HepG2 (cell line): ENCODE results near the gene ESRP2. TPM values are rescaled to one million over a fixed set of nuclear protein-coding genes. Genes with fewer than 3 reads are reported as not detected.
A peak's percentile ranks its signal among the peaks of the same experiment; 100 is the strongest.

Experiments used
- HDAC2 ChIP-seq: sonication (generic); formaldehyde crosslinking; IDR thresholded peaks from 2 replicates; pipeline ENCODE4 v1.4.0; 2020; ENCODE audit warnings: missing genetic modification reagents
- KLF9 ChIP-seq: IDR thresholded peaks from 2 replicates; pipeline ENCODE4 v1.6.1; 2016; ENCODE audit warnings: low read depth
- MAF1 ChIP-seq: sonication (generic); formaldehyde crosslinking; IDR thresholded peaks from 2 replicates; pipeline ENCODE4 v1.5.0; 2020; ENCODE audit warnings: missing genetic modification reagents, borderline replicate concordance
- MYC ChIP-seq: sonication (generic); formaldehyde crosslinking; IDR thresholded peaks from 2 replicates; pipeline ENCODE4 v1.9.0; 2021; ENCODE audit warnings: missing genetic modification reagents, borderline replicate concordance
- PAX8 ChIP-seq: sonication (generic); formaldehyde crosslinking; IDR thresholded peaks from 2 replicates; pipeline ENCODE4 v1.8.0; 2022; ENCODE audit warnings: mild to moderate bottlenecking, missing genetic modification reagents, borderline replicate concordance
- PPARG ChIP-seq: conservative IDR thresholded peaks from 2 replicates; pipeline ENCODE4 v1.6.1; 2016; ENCODE audit warnings: missing biosample characterization, missing genetic modification reagents
- SP5 ChIP-seq: IDR thresholded peaks from 2 replicates; pipeline ENCODE4 v1.6.1; 2016; ENCODE audit warnings: low read depth, borderline replicate concordance
- TBX2 ChIP-seq: sonication (generic); formaldehyde crosslinking; IDR thresholded peaks from 2 replicates; pipeline ENCODE4 v1.5.0; 2020; ENCODE audit warnings: missing genetic modification reagents, mild to moderate bottlenecking, borderline replicate concordance
- ZFY ChIP-seq: sonication (generic); formaldehyde crosslinking; IDR thresholded peaks from 2 replicates; pipeline ENCODE4 v1.4.0; 2020; ENCODE audit warnings: missing genetic modification reagents
- ZNF557 ChIP-seq: sonication (generic); formaldehyde crosslinking; IDR thresholded peaks from 2 replicates; pipeline ENCODE4 v1.4.0; 2020; ENCODE audit warnings: missing genetic modification reagents
- ZSCAN31 ChIP-seq: sonication (generic); formaldehyde crosslinking; IDR thresholded peaks from 2 replicates; pipeline ENCODE4 v1.5.0; 2020; ENCODE audit warnings: low read depth, mild to moderate bottlenecking, missing genetic modification reagents
- polyA plus RNA-seq, 8 experiments: library from polyadenylated mRNA; depleted of rRNA in 3 of 8; stranded (reverse) in 7 of 8; unstranded in 1 of 8; fragments of >200 nt; fragmentation: Illumina TruSeq in 4 of 8; extraction: Trizol in 4 of 8; gene quantifications; 2 replicates each; pipeline versions ENCODE4 v1.2.1 to v1.2.3, GENCODE V29; 2011 to 2016; ENCODE audit warnings: low read depth in 4 of 8, missing spikeins in 1 of 8, mixed read lengths in 1 of 8; ENCODE audit not compliant: insufficient read depth in 1 of 8
- total RNA-seq, 5 experiments: library from RNA; depleted of rRNA; stranded (reverse); fragments of >200 nt; fragmentation: Illumina TruSeq; extraction: Trizol; gene quantifications; 2 replicates each; pipeline ENCODE4 v1.2.3, GENCODE V29; 2016; ENCODE audit warnings: low read depth in 1 of 5
- TF ChIP-seq, protein P1 (sequence below): sonication (generic); formaldehyde crosslinking; IDR thresholded peaks from 2 replicates; pipeline ENCODE4 v1.5.0; 2020; ENCODE audit warnings: mild to moderate bottlenecking, missing genetic modification reagents, borderline replicate concordance
- TF ChIP-seq, protein P2 (sequence below): sonication (generic); formaldehyde crosslinking; IDR thresholded peaks from 2 replicates; pipeline ENCODE4 v1.4.0; 2020; ENCODE audit warnings: missing genetic modification reagents, borderline replicate concordance
- TF ChIP-seq, protein P3 (sequence below), 2 experiments: sonication (generic) in 1 of 2; formaldehyde crosslinking in 1 of 2; IDR thresholded peaks; 2 replicates each; pipeline versions ENCODE4 v1.4.0 to v1.6.1; 2016 to 2020; ENCODE audit warnings: borderline replicate concordance in 1 of 2, low read depth in 1 of 2, mild to moderate bottlenecking in 1 of 2, missing genetic modification reagents in 1 of 2
- TF ChIP-seq, protein P4 (sequence below): sonication (generic); formaldehyde crosslinking; IDR thresholded peaks from 2 replicates; pipeline ENCODE4 v1.4.0; 2020; ENCODE audit warnings: missing genetic modification reagents, borderline replicate concordance

ESRP2 gene
- total and polyA plus RNA-seq, 2 of the 13 experiments (the other 11 are each of a cell fraction or from before 2014, with no cell fraction given): 21.1 to 32.4 TPM

DNA sequence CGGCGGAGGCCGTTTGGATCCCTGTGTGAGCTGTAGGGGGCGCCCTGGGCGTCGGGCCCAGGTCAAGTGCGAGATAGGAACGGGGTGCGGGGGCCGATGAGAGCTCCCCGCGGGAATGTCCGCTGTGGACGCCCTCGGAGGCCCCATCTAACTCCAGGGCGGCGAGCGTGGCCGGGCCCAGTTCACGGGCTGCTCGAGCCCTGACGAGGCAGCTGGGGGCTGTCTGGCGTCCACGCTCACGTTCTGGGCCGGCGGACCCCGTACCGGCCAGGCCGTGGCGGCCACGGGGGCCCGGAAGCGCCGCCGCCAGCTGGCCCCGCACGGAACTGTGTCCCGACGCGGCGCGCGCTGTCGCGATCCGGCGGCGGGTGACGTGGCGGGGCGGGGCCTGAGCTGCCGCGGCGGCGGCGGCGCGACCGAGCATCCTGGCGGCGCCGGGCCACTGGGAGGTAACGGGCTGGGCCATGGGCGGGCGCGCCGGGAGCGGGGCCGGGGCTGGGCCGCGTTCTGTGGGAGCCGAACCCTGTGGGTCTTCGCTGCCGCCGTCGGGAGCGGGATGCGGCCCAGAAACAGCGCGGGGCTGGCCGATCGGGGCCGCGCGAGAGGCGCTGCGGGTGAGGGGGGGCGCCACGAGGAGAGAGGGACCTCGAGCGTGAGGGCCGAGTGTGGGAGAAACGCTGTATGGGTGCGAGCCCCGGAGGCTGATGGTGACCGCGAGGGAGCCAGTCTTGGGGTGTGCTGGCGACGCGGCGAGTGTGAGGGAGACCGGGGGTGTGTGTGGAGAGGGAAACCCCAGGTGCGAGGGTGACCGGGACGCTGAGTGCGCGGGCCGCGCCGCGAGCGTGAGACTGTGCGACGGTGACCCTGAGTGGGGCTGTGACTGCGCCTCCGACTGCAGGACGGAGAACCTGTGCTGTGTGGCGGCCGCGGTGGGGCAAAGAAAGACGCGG, 28.5 kb upstream of the ESRP2 start, which contains the start of gene SLC7A6 (continued):
- TF ChIP-seq, protein P1, sequence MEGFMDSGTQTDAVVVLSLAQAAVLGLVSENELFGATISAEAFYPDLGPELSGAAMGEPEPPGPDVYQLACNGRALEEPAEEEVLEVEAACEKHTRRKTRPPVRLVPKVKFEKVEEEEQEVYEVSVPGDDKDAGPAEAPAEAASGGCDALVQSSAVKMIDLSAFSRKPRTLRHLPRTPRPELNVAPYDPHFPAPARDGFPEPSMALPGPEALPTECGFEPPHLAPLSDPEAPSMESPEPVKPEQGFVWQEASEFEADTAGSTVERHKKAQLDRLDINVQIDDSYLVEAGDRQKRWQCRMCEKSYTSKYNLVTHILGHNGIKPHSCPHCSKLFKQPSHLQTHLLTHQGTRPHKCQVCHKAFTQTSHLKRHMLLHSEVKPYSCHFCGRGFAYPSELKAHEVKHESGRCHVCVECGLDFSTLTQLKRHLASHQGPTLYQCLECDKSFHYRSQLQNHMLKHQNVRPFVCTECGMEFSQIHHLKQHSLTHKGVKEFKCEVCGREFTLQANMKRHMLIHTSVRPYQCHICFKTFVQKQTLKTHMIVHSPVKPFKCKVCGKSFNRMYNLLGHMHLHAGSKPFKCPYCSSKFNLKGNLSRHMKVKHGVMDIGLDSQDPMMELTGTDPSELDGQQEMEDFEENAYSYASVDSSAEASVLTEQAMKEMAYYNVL: peak; percentile 80; the same call in 1 of the 2 replicates
- TF ChIP-seq PPARG (no peak), HDAC2 (CRISPR knock-in tag) (peak; percentile 48), SP5 (CRISPR knock-in tag) (0 out of 2 replicates have a peak, but pooled peaks have one; percentile 5), ZSCAN31 (CRISPR knock-in tag) (peak; percentile 93), KLF9 (CRISPR knock-in tag) (0 out of 2 replicates have a peak, but pooled peaks have one; percentile 64), TBX2 (CRISPR knock-in tag) (peak; percentile 64; the same call in 1 of the 2 replicates), ZFY (CRISPR knock-in tag) (peak; percentile 87), MYC (CRISPR knock-in tag) (peak; percentile 58), PAX8 (CRISPR knock-in tag) (peak; percentile 82; the same call in 1 of the 2 replicates), ZNF557 (0 out of 2 replicates have a peak, but pooled peaks have one; percentile 21), MAF1 (0 out of 2 replicates have a peak, but pooled peaks have one; percentile 12)
- TF ChIP-seq, protein P2, sequence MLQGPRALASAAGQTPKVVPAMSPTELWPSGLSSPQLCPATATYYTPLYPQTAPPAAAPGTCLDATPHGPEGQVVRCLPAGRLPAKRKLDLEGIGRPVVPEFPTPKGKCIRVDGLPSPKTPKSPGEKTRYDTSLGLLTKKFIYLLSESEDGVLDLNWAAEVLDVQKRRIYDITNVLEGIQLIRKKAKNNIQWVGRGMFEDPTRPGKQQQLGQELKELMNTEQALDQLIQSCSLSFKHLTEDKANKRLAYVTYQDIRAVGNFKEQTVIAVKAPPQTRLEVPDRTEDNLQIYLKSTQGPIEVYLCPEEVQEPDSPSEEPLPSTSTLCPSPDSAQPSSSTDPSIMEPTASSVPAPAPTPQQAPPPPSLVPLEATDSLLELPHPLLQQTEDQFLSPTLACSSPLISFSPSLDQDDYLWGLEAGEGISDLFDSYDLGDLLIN (CRISPR knock-in tag): peak; percentile 72; the same call in 1 of the 2 replicates
- TF ChIP-seq, protein P3, sequence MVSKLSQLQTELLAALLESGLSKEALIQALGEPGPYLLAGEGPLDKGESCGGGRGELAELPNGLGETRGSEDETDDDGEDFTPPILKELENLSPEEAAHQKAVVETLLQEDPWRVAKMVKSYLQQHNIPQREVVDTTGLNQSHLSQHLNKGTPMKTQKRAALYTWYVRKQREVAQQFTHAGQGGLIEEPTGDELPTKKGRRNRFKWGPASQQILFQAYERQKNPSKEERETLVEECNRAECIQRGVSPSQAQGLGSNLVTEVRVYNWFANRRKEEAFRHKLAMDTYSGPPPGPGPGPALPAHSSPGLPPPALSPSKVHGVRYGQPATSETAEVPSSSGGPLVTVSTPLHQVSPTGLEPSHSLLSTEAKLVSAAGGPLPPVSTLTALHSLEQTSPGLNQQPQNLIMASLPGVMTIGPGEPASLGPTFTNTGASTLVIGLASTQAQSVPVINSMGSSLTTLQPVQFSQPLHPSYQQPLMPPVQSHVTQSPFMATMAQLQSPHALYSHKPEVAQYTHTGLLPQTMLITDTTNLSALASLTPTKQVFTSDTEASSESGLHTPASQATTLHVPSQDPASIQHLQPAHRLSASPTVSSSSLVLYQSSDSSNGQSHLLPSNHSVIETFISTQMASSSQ (IDR thresholded peaks at IDR 0.05; ENCODE audit: low read depth): no peak
- TF ChIP-seq, protein P3 (CRISPR knock-in tag; IDR thresholded peaks at IDR 0.05; ENCODE audit: borderline replicate concordance): peak; percentile 6; the same call in 1 of the 2 replicates
- TF ChIP-seq, protein P4, sequence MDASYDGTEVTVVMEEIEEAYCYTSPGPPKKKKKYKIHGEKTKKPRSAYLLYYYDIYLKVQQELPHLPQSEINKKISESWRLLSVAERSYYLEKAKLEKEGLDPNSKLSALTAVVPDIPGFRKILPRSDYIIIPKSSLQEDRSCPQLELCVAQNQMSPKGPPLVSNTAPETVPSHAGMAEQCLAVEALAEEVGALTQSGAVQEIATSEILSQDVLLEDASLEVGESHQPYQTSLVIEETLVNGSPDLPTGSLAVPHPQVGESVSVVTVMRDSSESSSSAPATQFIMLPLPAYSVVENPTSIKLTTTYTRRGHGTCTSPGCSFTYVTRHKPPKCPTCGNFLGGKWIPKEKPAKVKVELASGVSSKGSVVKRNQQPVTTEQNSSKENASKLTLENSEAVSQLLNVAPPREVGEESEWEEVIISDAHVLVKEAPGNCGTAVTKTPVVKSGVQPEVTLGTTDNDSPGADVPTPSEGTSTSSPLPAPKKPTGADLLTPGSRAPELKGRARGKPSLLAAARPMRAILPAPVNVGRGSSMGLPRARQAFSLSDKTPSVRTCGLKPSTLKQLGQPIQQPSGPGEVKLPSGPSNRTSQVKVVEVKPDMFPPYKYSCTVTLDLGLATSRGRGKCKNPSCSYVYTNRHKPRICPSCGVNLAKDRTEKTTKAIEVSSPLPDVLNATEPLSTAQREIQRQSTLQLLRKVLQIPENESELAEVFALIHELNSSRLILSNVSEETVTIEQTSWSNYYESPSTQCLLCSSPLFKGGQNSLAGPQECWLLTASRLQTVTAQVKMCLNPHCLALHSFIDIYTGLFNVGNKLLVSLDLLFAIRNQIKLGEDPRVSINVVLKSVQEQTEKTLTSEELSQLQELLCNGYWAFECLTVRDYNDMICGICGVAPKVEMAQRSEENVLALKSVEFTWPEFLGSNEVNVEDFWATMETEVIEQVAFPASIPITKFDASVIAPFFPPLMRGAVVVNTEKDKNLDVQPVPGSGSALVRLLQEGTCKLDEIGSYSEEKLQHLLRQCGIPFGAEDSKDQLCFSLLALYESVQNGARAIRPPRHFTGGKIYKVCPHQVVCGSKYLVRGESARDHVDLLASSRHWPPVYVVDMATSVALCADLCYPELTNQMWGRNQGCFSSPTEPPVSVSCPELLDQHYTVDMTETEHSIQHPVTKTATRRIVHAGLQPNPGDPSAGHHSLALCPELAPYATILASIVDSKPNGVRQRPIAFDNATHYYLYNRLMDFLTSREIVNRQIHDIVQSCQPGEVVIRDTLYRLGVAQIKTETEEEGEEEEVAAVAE (CRISPR knock-in tag): no peak
